HFFc6 (cell line): Measurements from ENCODE around the gene FGFRL1. TPM values are rescaled to one million over a fixed set of nuclear protein-coding genes. Genes with fewer than 3 reads are reported as not detected.
"Not testable (repeated sequence)": the region's sequence is repeated elsewhere in the genome, so short reads cannot be mapped to it uniquely, and the experiment has no call there.

ENCODE experiments used
- DNase-seq: peaks from one replicate; pipeline ENCODE4 v3.0.0-alpha.2; 2018
- H3K27ac Mint-ChIP-seq: 2 replicates; pipeline ENCODE4 v1.8.0; 2020; ENCODE audit warnings: mild to moderate bottlenecking, mixed read lengths
- H3K27me3 Mint-ChIP-seq: 2 replicates; pipeline ENCODE4 v1.8.0; 2021; ENCODE audit warnings: mild to moderate bottlenecking, moderate library complexity, mixed read lengths; ENCODE audit not compliant: insufficient read depth
- H3K36me3 Mint-ChIP-seq: 2 replicates; pipeline ENCODE4 v1.8.0; 2021; ENCODE audit warnings: low read depth, mixed read lengths
- H3K4me1 Mint-ChIP-seq: 2 replicates; pipeline ENCODE4 v1.8.0; 2020; ENCODE audit warnings: low read depth, mixed read lengths
- H3K4me3 Mint-ChIP-seq: 2 replicates; pipeline ENCODE4 v1.8.0; 2020; ENCODE audit warnings: mild to moderate bottlenecking, moderate library complexity, mixed read lengths
- H3K9me3 Mint-ChIP-seq: 2 replicates; pipeline ENCODE4 v1.8.0; 2020; ENCODE audit warnings: mild to moderate bottlenecking, mixed read lengths
- CTCF ChIP-seq: fragments of 200-600 bp; sonication (generic); IDR thresholded peaks from 2 replicates; pipeline ENCODE4 v1.5.0; 2021; ENCODE audit warnings: antibody characterized with exemption, mild to moderate bottlenecking
- total RNA-seq, 6 experiments: library from RNA; stranded (reverse); fragmentation: NEBNext Ultra II Directional; extraction: Animal tissue kit (Norgen Biotek cat#: 25700); gene quantifications; 2 replicates in 1 of 6; 3 replicates in 5 of 6; pipeline ENCODE4 v1.2.3, GENCODE V29; 2021

FGFRL1 gene
- total RNA-seq, 6 experiments from 2014 or later, result 15.4 to 40.8 (median 17.3) TPM

GRCh38 chr4:1043162-1043561 lies 31.7 kb downstream of the FGFRL1 start:
- no peak for TF ChIP-seq CTCF
- no peak for DNase-seq
- peak overlapping the region; percentile 60 for H3K4me3 Mint-ChIP-seq
- H3K27ac Mint-ChIP-seq, result peak overlapping the region; percentile 92
- H3K4me1 Mint-ChIP-seq, result peaks cover 39% of the 10 kb centered on the region
- no peaks in the 10 kb centered on the region for H3K9me3 Mint-ChIP-seq
- no peaks in the 10 kb centered on the region for H3K36me3 Mint-ChIP-seq
- H3K27me3 Mint-ChIP-seq, result peaks cover 6% of the 10 kb centered on the region

- Mint-ChIP-seq H3K27me3 (peaks cover 7% of the 10 kb centered on the region), H3K27ac (peak overlapping the region; percentile 92), H3K4me1 (peaks cover 39% of the 10 kb centered on the region), H3K36me3 (no peaks in the 10 kb centered on the region), H3K4me3 (peak overlapping the region; percentile 60), H3K9me3 (no peaks in the 10 kb centered on the region)
- no peak for TF ChIP-seq CTCF
- peak; percentile 99 for DNase-seq
Observed at GRCh38 chr4:1043651-1044468, 32.4 kb downstream of the FGFRL1 start.

- Mint-ChIP-seq H3K4me1 (peaks cover 39% of the 10 kb centered on the region), H3K36me3 (no peaks in the 10 kb centered on the region)
Observed at GRCh38 chr4:1044469-1045192, 33.2 kb downstream of the FGFRL1 start.

GRCh38 chr4:1045193-1045594 lies 33.8 kb downstream of the FGFRL1 start:
- TF ChIP-seq CTCF, result no peak
- Mint-ChIP-seq H3K4me1 (peaks cover 39% of the 10 kb centered on the region), H3K27me3 (peaks cover 13% of the 10 kb centered on the region), H3K9me3 (no peaks in the 10 kb centered on the region), H3K36me3 (no peaks in the 10 kb centered on the region), H3K27ac (no peak overlapping the region; the same call in 1 of the 2 replicates), H3K4me3 (no peak overlapping the region)
- DNase-seq, result no peak

More at GRCh38 chr4:1044469-1045192, 33.2 kb downstream of the FGFRL1 start:
- Mint-ChIP-seq H3K9me3 (no peaks in the 10 kb centered on the region), H3K4me3 (no peak overlapping the region), H3K27me3 (peaks cover 8% of the 10 kb centered on the region), H3K27ac (peak overlapping the region; percentile 92)
- no peak for DNase-seq
- no peak for TF ChIP-seq CTCF

- Mint-ChIP-seq H3K36me3 (no peaks in the 10 kb centered on the region), H3K27ac (no peak overlapping the region), H3K27me3 (peaks cover 14% of the 10 kb centered on the region)
Observed at GRCh38 chr4:1045595-1046201, 34.3 kb downstream of the FGFRL1 start.

GRCh38 chr4:1046581-1047011 lies 35.2 kb downstream of the FGFRL1 start:
- Mint-ChIP-seq H3K27me3 (peaks cover 18% of the 10 kb centered on the region), H3K4me3 (peak overlapping the region; percentile 75), H3K27ac (peak overlapping the region; percentile 56), H3K4me1 (peaks cover 36% of the 10 kb centered on the region)
- H3K9me3 Mint-ChIP-seq, H3K36me3 Mint-ChIP-seq: not testable (repeated sequence)
- peak; percentile 52 for DNase-seq

More at GRCh38 chr4:1045595-1046201, 34.3 kb downstream of the FGFRL1 start:
- DNase-seq, result no peak
- Mint-ChIP-seq H3K4me3 (no peak overlapping the region), H3K9me3 (no peaks in the 10 kb centered on the region), H3K4me1 (peaks cover 39% of the 10 kb centered on the region)
- no peak for TF ChIP-seq CTCF
